H4 (cell line): Measurements from ENCODE around the gene MSI2. TPM values are rescaled to one million over a fixed set of nuclear protein-coding genes. Genes with fewer than 3 reads are reported as not detected.

Experiments
- DNase-seq: peaks from one replicate; pipeline ENCODE4 v3.0.0-alpha.2; 2015; ENCODE audit warnings: low spot score
- total RNA-seq: library from RNA; depleted of rRNA; stranded (reverse); fragments of >200 nt; shearing (Covaris generic); gene quantifications from 2 replicates; pipeline ENCODE4 v1.2.3, GENCODE V29; 2014

Gene MSI2
- total RNA-seq, 1 experiment from 2014 or later: 27.7 TPM

DNA sequence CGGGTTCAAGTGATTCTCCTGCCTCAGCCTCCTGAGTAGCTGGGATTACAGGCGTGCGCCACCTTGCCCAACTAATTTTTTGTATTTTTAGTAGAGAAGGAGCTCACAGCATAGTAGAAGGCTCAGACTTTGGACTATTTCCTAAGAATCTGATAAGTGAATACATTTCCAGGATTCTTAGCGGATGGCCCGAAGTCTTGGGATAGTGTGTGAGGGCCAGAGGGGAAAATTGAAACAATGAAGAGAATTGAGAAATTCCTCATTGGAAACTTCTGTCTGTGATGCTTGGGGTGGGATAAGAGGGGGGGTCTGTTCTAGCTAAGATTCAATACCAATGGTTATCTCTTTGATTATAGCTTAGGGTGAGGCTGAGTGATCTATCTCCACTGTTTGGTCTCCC lies 183.3 kb downstream of the MSI2 start:
- no peak for DNase-seq

DNA sequence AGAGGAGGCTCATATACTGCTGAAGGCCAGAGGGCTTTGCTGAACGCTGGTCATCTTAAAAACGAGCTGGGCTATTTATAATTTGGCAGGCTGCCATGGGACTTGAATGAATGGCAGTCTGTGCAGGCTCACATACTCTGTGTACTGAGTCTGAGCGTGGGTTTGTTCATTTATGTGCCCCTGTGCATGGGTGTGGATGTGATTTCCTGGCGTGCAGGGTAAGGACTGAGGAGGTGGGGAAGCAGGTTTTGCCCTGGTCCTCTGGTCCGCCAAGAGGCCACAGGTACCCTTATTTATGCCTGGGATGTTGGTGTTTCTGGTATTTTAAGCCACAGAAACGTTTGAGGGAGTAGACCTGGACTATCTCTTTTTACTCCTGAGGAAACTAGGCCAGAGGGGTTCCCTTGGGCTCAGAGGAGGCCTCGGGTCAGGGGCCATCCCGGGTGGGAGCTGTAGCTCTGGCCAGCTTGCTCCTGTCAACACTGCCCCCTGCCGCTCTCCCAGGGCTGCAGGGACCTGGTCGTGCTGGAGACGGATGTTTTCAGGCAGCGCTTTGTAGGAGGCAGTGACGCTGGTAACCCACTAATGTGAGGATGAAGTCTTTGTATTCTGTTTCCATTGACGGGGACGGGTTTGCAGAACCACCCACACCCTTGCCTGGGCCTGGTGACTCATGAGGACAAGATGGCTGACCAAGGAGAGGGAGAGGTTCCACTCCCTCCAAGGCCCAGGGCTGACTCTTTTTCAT lies 184.4 kb downstream of the MSI2 start:
- DNase-seq: peak; percentile 98

DNA sequence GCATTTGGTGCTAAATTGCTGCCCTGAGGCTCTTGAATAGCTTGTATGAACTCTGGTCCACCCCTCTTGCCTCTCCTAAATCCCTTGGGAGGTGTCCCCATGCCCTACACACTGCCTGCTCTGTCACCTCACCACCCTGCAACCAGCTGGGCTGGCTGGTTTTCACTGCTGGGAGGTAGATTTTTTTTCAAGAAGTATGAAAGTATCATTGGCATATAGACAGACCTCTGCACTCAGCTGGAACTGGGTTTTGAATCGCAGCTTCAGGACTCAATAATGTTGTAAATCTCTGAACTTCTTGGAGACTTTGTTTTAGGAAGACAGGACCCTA lies 184.9 kb downstream of the MSI2 start:
- DNase-seq: no peak

DNA sequence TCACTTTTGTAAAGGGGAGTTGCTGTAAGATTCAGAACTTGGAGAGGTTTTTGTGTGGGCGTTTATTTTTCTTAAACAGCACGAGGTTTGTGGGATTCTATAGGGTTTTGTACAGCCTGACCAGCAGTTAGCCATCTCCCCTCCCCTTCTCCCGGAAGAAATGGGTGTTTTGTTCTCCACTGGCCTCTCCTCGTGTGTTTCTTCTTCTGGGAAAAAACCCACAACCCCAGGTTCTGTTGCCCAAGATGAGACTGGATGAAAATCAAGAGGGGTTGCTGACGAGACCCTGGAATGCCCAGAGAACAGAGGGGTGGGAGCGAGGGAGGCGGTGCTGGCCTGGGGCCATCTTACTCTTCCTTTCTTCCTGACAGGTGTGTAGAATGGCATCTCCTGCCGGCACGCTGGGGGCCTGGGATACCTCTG lies 186.1 kb downstream of the MSI2 start:
- DNase-seq: peak; percentile 58

DNA sequence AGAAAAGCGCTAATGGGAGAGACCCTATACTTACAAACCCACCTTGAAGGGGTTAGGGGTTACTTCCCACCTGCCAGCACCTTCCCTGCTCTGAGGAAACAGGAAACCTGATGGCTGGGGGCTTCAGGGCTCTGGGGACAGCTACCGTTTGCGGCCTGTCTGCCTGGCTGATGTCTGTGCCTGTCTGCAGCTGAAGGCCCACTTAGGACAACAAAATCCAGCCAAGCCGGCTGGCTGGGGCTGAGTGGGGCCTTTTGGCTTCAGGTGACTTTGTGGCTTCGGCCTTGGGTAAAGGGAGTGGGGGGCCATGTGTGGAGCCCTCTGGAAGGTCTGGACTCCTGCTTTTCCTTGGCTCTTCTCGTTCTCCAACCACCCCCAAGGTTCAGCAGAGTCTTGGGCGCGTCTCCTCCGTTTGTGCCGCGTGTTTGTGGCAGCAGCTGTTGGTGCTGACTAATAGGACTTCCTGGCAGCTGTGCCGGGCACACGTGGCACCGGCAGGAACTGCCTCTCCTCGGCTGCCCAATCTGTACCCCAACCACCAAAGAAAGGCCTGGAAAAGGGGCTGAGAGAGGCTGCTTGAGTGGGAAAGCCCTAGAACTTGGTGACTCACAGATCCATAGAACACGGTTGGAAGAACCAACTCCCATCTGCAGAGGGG lies 186.7 kb downstream of the MSI2 start:
- peak; percentile 86 for DNase-seq

DNA sequence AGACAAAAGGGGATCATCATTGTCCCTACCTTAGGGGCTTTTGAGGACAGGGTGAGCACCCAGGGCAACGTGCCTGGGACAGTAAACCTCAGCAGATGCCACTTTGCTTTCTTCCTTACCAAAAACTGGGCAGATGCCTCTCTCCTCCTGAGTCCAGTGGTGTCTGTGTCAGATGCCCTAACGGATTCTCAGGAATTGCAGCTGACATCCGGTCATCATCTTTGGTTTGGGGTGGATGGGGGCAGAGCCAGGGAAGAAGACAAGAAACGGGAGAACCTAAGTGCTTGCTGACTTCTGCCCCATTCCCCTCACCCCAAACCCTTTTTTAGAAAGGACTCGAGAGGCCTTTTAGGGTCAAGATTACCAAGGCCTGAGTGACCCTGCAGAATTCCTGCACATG lies 187.5 kb downstream of the MSI2 start:
- DNase-seq: no peak

DNA sequence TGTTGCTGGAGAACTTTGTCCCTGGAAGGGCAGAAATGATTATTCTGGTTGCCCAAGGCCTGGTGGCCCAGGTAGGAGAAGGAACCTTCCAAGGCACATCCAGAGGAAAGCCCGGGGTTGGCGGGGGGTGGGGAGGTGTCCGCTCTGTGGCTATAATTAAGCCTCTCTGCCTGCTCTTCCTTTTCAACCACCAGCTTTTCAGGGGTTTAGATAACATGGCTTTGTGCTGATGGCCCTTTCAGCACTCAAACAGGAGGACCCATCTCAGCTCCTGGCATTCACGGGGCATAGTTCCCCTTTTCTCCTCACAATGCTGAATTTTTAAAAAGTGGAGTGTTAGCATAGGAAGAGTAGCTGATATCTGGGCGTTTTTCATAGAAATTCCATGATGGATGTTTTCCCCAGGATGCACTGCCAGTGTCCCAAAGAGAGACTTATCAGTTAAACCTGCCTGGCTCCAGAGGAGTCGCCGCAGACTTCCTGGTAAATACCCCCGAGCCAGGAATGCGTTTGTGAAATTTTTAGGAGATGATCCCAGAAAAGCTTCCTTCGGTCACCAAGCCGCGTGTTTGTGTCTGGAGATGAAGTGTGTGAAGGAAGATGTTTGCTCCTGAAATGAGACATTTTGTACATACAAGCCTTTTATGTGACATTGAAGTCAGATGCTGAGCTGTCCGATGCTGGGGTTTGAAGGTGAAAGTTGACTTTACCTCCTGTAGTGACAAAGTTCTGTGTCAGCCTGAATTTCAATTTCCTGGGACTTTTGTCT lies 188.5 kb downstream of the MSI2 start:
- peak; percentile 34 for DNase-seq

DNA sequence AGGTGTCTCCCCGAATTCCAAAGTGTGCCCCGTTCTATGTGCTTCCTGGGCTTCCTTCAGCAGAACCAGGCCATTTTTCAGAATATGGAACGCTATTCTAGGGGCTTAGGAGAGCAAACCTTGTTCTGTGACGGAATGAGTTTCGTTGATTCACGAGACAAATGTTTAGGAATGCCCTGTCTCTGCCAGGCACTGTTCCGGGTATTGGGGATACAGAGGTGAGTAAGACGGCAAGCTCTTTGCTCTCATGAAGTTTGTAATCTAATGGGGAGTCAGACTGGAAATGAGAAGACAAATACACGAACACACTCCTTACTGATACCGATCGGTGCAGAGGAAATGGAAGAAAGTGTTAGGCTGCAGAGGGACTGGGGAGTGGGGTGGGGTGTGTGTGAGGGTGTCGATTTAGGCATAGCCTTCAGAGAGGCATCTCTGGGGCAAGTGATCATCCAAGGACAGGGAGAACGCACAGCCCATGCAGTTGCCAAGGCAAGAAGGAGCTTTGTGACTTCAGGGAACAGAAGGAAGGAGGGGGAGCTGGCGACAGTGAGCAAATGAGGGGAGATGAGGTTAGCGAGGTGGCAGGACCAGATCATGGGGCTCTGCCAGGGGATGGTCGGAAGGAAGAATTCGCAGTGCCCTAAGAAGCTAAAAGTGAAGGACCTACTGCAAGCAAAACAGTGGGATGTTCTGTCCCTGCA lies 189.6 kb downstream of the MSI2 start:
- DNase-seq: no peak

DNA sequence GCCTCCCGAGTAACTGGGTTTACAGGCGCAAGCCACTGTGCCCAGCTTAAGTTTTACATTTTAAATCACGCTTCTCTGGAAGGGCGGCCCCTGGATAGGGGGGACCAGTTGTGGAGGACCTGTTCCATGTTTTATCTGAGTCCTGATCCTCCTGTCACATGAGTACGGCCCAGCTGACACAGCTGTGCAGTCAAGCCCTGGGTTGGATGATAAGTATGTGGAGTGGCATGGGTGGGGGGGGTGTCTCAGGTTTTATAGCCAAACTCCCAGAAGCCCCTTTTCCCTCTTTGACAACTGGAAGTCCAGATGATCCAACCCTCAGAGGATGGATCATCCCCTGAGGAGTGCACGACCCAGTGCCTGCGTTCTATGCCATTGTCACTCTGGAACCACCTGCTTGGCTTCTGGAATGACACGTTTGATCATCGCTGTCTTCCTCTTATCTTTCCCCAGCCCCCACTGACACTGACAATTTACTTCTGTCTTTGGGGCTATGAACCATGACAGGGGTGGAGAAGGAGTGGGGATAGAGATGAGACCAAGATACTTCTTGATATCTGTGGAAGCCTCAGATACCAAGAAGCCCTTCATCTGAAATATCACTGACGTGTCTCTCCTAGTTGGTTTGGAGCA lies 191.2 kb downstream of the MSI2 start:
- no peak for DNase-seq

DNA sequence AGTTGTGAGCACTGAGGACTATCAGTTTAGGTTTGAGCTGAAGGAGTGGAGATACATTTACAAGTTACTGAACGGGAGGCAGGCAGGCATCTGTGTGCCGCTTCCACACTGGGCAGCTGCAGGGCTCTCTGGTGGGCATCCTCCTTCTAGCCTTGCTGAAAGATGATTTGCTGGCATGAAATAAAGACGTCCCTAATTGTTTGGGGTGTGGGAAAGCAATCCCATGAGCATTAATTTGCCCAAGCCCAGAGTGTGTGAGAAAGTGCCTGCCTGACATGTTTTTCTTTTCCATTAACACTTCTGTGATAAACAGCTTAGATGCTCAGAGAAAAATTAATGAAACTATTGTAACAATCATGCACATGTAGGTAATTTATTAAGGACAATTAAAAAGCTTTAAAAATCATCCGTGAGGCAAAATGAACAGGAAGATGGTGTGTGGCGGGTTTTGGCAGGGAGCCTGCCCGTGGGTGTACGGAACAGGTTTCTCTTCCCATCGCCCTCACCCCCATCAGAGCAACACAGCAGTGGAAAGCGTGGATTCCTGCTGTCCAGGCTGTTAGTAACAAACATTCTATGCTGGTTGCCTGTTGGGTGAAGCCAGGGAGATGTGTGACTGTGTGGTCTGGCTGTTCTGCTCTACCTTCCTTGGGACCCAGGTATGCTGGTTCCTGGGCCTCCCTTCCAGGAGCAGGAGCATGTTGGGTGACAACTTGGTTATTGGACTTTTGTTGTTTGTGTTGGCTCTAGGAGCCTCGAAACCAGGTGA lies 191.9 kb downstream of the MSI2 start:
- no peak for DNase-seq

DNA sequence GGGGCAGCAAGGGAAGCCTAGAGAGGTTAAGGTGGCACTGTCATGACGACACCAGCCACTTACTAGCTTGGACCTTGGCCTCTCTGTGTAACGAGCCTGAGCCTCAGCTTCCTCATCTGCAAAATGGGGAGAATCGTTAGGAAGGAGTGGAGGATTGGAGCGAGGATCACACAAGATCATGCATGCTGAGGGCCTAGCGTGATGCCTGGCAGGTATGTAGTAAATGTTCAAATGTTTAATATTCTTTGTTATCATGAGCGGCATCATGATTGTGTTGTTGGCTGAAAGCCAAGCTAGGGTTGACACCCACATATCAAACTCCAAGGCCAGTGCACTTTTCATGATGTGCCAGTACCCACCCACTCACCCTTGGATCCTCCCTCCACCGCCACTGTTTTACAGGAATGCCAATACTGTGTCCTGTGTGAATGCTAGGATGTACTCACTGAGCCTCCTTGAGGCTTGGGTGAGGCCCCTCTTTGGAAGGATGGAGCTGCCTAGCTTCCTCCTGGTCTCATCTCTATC lies 192.5 kb downstream of the MSI2 start:
- no peak for DNase-seq

DNA sequence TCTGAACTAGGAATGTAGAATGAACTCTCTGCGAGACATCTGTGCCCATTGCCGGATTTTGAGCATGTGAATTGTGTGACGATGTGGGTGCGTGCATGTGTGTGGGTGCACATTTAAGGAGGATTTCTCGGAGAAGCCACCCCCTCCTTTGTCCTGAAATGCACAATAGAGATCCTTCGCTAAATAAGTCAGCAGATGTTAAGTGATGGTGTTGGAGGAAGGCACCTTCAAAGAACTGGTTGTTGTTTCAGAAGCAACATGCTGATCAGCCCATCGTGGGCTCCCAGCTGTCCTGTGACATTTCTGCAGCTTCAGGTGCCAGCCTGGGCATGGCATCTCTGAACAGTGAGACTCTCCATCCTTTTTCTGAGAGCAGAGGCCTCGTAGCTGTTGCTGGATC lies 194.9 kb downstream of the MSI2 start:
- no peak for DNase-seq

DNA sequence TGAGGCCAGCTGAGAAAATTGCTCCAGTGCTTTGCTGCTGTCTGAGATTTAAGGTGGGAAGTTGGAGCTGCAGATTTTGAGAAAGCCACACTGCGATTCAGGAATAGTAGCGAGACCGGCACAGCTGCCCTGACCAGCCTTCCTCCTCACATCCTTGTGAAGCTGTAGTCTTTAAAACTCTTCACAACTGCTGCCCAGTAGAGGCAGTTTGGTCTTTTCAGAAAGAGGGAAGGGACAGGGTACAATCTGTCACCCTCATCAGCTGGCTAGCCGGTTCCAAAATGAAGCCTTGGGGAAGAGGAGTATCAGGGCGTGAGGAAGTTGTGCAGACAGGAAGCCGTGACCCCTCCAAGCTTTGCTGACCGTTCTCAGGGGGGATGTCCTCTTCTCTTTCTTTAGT lies 195.3 kb downstream of the MSI2 start:
- DNase-seq: no peak

DNA sequence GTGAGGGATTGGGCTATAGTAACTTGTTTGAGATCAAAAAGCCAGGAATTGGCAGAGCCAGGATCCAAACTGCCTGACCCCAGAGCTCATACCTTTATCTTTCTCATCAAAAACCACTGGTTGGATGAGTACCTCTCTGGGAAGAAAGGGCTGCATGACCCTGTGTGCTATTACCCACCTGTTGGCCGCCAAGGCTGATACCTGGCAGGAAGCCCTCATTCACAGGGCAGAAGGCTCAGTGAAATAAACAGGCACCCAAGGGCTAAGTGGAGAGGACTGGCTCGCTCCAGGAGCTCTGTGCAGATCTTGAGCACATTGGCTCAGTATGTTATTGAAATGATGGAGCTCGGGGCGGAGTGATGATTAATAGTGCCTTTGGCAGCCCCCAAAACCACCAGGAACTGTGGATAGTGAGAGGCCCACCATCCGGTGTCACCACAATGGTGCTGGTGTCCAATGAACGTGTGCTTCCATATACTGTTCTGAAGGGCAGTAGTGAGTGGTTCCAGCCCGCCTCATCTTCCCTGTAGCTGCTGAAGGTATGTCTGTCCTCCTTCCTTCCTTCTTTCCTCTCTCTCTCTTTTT lies 197.6 kb downstream of the MSI2 start:
- DNase-seq: no peak

DNA sequence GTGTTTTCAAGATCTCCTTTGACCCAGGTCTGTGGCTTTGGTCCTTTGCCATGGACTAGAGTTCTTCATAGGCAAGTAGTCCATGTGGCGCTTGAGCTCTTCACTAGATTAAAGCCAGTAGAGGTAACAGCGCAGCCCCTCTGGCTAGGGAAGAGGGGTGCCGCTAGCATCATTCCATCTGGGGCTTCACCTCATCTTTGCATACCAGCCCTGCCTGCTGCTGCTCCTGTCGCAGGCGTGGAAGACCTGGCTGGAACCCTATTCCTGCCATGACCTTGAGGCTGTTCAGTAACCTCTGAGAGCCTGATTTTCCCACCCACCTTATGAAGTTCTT lies 198.4 kb downstream of the MSI2 start:
- no peak for DNase-seq

DNA sequence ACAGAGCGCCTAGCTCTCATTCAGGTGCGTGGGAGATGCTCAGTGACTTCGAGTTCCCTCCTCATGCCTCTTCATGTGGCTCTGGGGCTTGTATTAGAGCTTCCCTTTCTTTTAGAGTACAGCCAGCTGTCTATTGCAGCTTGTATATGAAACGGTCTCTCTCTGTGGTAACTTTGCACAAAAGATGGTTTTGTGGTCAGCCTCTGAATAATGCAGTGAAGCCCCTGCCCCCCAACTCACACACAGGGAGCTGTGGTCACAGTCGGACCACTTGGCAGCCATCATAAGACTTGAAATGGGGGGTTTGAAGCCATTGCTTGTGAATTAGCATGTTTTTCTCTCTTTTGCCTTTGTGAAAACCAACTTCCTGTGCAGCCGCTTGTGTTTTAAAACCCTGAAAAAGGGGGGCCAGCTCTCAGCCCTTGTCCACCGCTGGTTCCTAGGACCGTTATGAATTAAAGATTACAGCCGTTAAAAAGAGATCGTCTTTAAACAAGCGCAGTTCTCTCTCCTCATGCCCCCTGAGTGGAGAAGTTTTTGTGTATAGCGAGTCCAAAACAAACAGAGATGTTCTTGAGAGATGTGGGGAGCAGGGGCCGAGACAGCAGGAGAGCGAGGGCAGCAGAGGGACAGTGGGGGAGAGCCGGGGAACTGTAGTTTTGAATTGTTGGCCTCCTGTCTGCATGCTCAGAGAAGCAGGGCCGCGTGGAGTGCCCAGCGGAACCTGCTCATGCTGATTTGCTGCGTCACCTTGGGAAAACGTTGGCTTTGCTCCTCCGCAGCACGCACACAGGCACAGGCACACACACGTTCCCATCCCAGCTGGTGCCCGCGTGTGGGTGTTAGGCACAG lies 199.0 kb downstream of the MSI2 start:
- DNase-seq: peak; percentile 48

DNA sequence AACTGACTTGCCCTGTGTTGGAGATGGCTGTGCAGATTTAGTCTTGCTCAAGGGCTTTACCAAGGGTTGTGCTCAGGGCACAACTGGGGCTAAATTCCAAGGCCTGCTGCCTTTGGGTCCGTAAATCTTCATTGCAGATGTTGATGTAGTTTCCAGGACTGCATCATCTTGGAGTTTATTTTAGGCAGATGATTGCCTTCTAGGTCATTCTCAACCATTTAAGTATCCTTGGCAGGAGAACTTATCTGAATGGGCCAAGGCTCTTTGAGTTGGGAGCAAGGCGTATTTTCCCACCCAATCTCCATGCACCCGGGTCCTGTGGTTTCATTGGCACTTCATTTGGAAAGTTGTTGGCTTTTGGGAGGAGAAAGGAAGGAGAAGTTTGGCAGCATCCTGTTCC lies 200.3 kb downstream of the MSI2 start:
- no peak for DNase-seq

DNA sequence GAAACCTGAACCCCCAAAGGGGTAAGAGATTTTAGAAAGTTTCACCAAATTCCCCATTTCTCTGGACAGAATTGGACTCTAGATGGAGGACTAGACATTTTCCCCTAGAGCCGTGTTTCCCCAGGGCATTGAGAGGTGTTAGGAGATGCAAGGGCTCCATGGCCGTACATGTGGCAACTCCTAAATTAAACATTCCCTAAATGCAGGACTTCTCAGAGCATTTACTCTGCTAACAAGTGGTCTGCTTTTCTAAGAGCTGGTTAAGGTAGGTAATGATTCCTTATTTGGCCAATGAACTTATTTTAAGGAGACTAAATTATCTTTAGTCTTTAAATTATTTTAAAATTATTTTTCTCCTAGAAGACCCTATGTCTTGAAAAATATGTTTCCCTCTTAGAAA lies 200.9 kb downstream of the MSI2 start:
- DNase-seq: no peak

DNA sequence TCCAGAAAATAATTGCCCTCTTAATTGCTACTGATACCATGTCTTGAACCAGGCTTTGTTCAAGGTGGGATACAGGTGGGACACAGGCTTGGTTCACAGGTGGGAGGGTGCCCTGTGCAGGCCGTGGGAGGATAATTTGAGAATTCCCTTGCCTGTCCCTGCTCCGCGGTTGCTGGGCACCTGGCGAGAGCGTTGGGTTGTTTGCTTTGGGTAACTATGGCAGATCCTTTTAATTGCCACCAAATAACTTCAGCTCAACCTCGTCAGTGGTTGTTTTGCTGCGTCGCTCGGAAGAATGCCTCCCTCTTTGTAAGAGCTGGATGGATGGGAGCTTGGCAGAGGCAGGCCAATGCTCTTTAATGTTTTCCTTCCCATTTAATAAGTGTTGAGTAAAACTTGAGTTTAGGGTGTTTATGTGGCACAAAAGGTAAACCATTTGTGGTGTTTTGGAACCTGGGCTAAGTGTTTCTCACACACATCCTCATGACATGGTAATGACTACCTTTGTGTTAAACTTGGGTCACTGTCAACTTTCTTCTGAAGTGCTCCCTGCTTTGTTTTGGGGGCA lies 202.5 kb downstream of the MSI2 start:
- DNase-seq: no peak
